GM12878 (cell line): Measurements from ENCODE around the gene NXPE2. TPM values are rescaled to one million over a fixed set of nuclear protein-coding genes. Genes with fewer than 3 reads are reported as not detected.

ENCODE experiments used
- GATAD2B ChIP-seq: fragments of 450-650 bp; conservative IDR thresholded peaks from 2 replicates; pipeline ENCODE4 v1.6.1; 2017; ENCODE audit warnings: low read depth, mild to moderate bottlenecking, moderate library complexity
- PML ChIP-seq: IDR thresholded peaks from 2 replicates; pipeline ENCODE4 v1.6.1; 2012; ENCODE audit warnings: low read length, inconsistent platforms
- RAD21 ChIP-seq: IDR thresholded peaks from 2 replicates; pipeline ENCODE4 v1.6.1; 2011; ENCODE audit warnings: mild to moderate bottlenecking, low read depth, low read length, moderate library complexity; ENCODE audit not compliant: insufficient read depth
- SP1 ChIP-seq: IDR thresholded peaks from one replicate; pipeline ENCODE4 v1.6.1; 2011; ENCODE audit warnings: low read depth, low read length
- ZBED1 ChIP-seq: IDR thresholded peaks from 2 replicates; pipeline ENCODE4 v1.6.1; 2016; ENCODE audit warnings: borderline replicate concordance
- ZBTB11 ChIP-seq: fragments of 450-650 bp; formaldehyde crosslinking; IDR thresholded peaks from 2 replicates; pipeline ENCODE4 v1.5.0; 2022; ENCODE audit warnings: mild to moderate bottlenecking, missing genetic modification characterization
- ZNF274 ChIP-seq: IDR thresholded peaks from one replicate; pipeline ENCODE4 v1.8.0; 2011; ENCODE audit not compliant: insufficient read length, insufficient read depth
- polyA plus RNA-seq, 11 experiments: library from polyadenylated mRNA; depleted of rRNA in 4 of 11; unstranded in 6 of 11; stranded (reverse) in 5 of 11; fragments of >200 nt; fragmentation: Nextera tagmentation in 4 of 11; fragmentation: Illumina TruSeq in 1 of 11; extraction: Ambion mirVana in 4 of 11; extraction: Trizol in 1 of 11; gene quantifications; 1 replicate in 1 of 11; 2 replicates in 10 of 11; pipeline versions ENCODE4 v1.2.1 to v1.2.3, GENCODE V29; 2011 to 2016; ENCODE audit warnings: inconsistent platforms in 2 of 11, missing spikeins in 2 of 11, low read depth in 1 of 11
- total RNA-seq, 4 experiments: library from RNA; depleted of rRNA in 3 of 4; stranded (reverse); fragments of >200 nt in 3 of 4; fragmentation: Illumina TruSeq in 1 of 4; extraction: Trizol in 1 of 4; gene quantifications; 2 replicates each; pipeline versions ENCODE4 v1.2.1 to v1.2.3, GENCODE V29; 2013 to 2021
- TF ChIP-seq, protein P1 (sequence below): fragments of 450-650 bp; IDR thresholded peaks from 2 replicates; pipeline ENCODE4 v1.6.1; 2017; ENCODE audit warnings: mild to moderate bottlenecking, moderate library complexity

NXPE2 gene
- total and polyA plus RNA-seq, 10 of the 15 experiments (the other 5 are each of a cell fraction or from before 2014, with no cell fraction given): not detected

DNA sequence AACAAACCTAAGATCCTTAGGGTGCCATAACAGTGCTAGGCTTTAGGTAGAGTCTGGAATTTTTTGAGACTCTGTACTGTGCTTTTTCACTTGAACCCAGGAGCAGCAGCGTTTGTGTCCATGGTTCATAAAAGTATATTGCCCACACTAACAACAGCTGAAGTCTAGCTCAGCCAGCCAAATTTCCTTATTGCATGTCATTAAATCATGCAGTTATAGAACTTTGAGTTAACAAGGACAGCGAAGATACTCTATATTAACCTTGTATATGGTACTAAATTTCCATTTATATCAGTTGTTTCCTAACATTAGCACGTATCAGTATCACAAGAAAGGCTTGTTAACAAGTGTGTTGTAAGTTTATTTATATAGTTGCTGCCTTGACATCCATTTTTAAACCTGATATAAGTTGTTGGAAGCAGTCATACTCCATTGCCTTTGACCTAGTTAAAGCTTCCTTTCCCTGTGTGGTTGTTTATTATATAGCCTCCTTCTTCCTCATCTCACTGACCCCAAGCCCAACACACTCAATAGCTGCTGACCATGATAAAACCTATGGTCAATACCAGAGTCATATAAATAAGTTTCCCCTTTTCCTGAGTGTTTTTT is 46.7 kb downstream of the NXPE2 start (continued):
- TF ChIP-seq ZBTB11 (CRISPR knock-in tag) (no peak), PML (no peak), ZNF274 (no peak), RAD21 (no peak), GATAD2B (no peak), ZBED1 (no peak), SP1 (no peak)
- TF ChIP-seq, protein P1, sequence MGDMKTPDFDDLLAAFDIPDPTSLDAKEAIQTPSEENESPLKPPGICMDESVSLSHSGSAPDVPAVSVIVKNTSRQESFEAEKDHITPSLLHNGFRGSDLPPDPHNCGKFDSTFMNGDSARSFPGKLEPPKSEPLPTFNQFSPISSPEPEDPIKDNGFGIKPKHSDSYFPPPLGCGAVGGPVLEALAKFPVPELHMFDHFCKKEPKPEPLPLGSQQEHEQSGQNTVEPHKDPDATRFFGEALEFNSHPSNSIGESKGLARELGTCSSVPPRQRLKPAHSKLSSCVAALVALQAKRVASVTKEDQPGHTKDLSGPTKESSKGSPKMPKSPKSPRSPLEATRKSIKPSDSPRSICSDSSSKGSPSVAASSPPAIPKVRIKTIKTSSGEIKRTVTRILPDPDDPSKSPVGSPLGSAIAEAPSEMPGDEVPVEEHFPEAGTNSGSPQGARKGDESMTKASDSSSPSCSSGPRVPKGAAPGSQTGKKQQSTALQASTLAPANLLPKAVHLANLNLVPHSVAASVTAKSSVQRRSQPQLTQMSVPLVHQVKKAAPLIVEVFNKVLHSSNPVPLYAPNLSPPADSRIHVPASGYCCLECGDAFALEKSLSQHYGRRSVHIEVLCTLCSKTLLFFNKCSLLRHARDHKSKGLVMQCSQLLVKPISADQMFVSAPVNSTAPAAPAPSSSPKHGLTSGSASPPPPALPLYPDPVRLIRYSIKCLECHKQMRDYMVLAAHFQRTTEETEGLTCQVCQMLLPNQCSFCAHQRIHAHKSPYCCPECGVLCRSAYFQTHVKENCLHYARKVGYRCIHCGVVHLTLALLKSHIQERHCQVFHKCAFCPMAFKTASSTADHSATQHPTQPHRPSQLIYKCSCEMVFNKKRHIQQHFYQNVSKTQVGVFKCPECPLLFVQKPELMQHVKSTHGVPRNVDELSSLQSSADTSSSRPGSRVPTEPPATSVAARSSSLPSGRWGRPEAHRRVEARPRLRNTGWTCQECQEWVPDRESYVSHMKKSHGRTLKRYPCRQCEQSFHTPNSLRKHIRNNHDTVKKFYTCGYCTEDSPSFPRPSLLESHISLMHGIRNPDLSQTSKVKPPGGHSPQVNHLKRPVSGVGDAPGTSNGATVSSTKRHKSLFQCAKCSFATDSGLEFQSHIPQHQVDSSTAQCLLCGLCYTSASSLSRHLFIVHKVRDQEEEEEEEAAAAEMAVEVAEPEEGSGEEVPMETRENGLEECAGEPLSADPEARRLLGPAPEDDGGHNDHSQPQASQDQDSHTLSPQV: no peak
